HG03175 (cell line): ENCODE measurements around the gene DNAJC19.
A peak's percentile ranks its signal among the peaks of the same experiment; 100 is the strongest.
"Not testable (repeated sequence)": the region's sequence is repeated elsewhere in the genome, so short reads cannot be mapped to it uniquely, and the experiment has no call there.

Source experiments
- ATAC-seq: cut with Tn5 transposase; IDR thresholded peaks from one replicate; pipeline ENCODE4 v1.9.1; 2021; ENCODE audit warnings: mild to moderate bottlenecking, moderate library complexity; ENCODE audit not compliant: unreplicated experiment

The DNAJC19 gene

GRCh38 chr3:180989291-180990163 is at the start of gene DNAJC19:
Gene DNAJC19 (minus strand): TSS chr3:180989736. CDS start chr3:180989602, 134 bp downstream.
- ATAC-seq, result peak; percentile 96

GRCh38 chr3:181030948-181031347 is 41.4 kb upstream of the DNAJC19 start:
- no peak for ATAC-seq

GRCh38 chr3:181025204-181025603 is 35.7 kb upstream of the DNAJC19 start:
- ATAC-seq, result no peak

- ATAC-seq, result no peak
Measured at GRCh38 chr3:181017690-181018089, 28.2 kb upstream of the DNAJC19 start.

- no peak for ATAC-seq
Measured at GRCh38 chr3:181009225-181009624, 19.7 kb upstream of the DNAJC19 start.

- no peak for ATAC-seq
Measured at GRCh38 chr3:181008796-181009195, 19.3 kb upstream of the DNAJC19 start.

GRCh38 chr3:181007262-181007661 is 17.7 kb upstream of the DNAJC19 start:
- no peak for ATAC-seq

- no peak for ATAC-seq
Measured at GRCh38 chr3:181006541-181006940, 17.0 kb upstream of the DNAJC19 start.

- not testable (repeated sequence) for ATAC-seq
Measured at GRCh38 chr3:181003469-181003868, 13.9 kb upstream of the DNAJC19 start.

- ATAC-seq, result not testable (repeated sequence)
Measured at GRCh38 chr3:181002331-181002730, 12.8 kb upstream of the DNAJC19 start.

- no peak for ATAC-seq
Measured at GRCh38 chr3:180996415-180996932, 6.9 kb upstream of the DNAJC19 start.

GRCh38 chr3:180990505-180990904 is 969 bp upstream of the DNAJC19 start:
- no peak for ATAC-seq

GRCh38 chr3:180987344-180987743 is 2.2 kb downstream of the DNAJC19 start:
- no peak for ATAC-seq

GRCh38 chr3:180986366-180986765 is 3.2 kb downstream of the DNAJC19 start:
- ATAC-seq, result not testable (repeated sequence)

GRCh38 chr3:180983136-180983535 is 6.4 kb downstream of the DNAJC19 start:
- no peak for ATAC-seq

- no peak for ATAC-seq
Measured at GRCh38 chr3:180981912-180982311, 7.6 kb downstream of the DNAJC19 start.

GRCh38 chr3:180980611-180981010 is 8.9 kb downstream of the DNAJC19 start:
- ATAC-seq, result no peak

GRCh38 chr3:180979961-180980360 is 9.6 kb downstream of the DNAJC19 start:
- ATAC-seq, result no peak

- no peak for ATAC-seq
Measured at GRCh38 chr3:180977498-180977897, 12.0 kb downstream of the DNAJC19 start.

GRCh38 chr3:180974286-180974685 is 15.2 kb downstream of the DNAJC19 start:
- ATAC-seq, result no peak

- ATAC-seq, result no peak
Measured at GRCh38 chr3:180973543-180973942, 16.0 kb downstream of the DNAJC19 start.

- ATAC-seq, result no peak
Measured at GRCh38 chr3:180970931-180971330, 18.6 kb downstream of the DNAJC19 start.
